Omental fat pad (tissue), 4 donors: ENCODE data around the gene SPATA17. TPM values are rescaled to one million over a fixed set of nuclear protein-coding genes. Genes with fewer than 3 reads are reported as not detected.

Experiments used
- small RNA-seq: library from RNA; depleted of rRNA; stranded (forward); fragments of <200 nt; gene quantifications from one replicate; pipeline ENCODE3, GENCODE V24; 2016
- total RNA-seq, 4 donors: library from RNA; depleted of rRNA; stranded (reverse); fragments of >200 nt; gene quantifications; one replicate each; pipeline ENCODE4 v1.1.0, GENCODE V29; 2016

The SPATA17 gene
- total RNA-seq, 4 donors from 2014 or later, result 0.37 TPM; not detected in 3

Small RNAs within 50 kb of the gene (small RNA-seq; reads per million reads assigned to genes)
- not detected for gene UBBP2

Other genes starting within 250 kb of the SPATA17 start
- gene GPATCH2, start 254 bp upstream of the SPATA17 start, total RNA-seq, result 10 to 100 TPM; 10.4 to 22.7 (median 12.1) TPM